Lower leg skin (tissue), 4 donors: ENCODE results near the gene BRD9. TPM values are rescaled to one million over a fixed set of nuclear protein-coding genes. Genes with fewer than 3 reads are reported as not detected.
"Not testable (repeated sequence)": the region's sequence is repeated elsewhere in the genome, so short reads cannot be mapped to it uniquely, and the experiment has no call there.

Experiments
- DNase-seq, 2 donors: peaks; one replicate each; pipeline ENCODE4 v3.0.0-alpha.2; 2019; ENCODE audit warnings: low spot score in 2 of 2
- H3K4me3 ChIP-seq: fragments of 200-600 bp; sonication (generic); 2 replicates; pipeline ENCODE4 v1.5.1; 2017; ENCODE audit warnings: mild to moderate bottlenecking, low read depth; ENCODE audit not compliant: poor library complexity, severe bottlenecking
- CTCF ChIP-seq, 3 donors: fragments of 450-650 bp; IDR thresholded peaks; one replicate each; pipeline ENCODE4 v1.5.1; 2016; ENCODE audit warnings: antibody characterized with exemption in 3 of 3, mild to moderate bottlenecking in 3 of 3, moderate library complexity in 2 of 3
- POLR2A ChIP-seq, 2 donors: fragments of 450-650 bp; IDR thresholded peaks; one replicate each; pipeline ENCODE4 v1.6.1; 2016 to 2017; ENCODE audit warnings: antibody characterized with exemption in 2 of 2, mild to moderate bottlenecking in 1 of 2, moderate library complexity in 1 of 2
- WGBS, 2 donors: methylation state at CpG; one replicate each; pipeline ENCODE4 v1.1.5; 2018; 5-methylcytosine and 5-hydroxymethylcytosine counted together
- intact Hi-C: fragments of 100-400 bp; cut with DNase I; formaldehyde crosslinking; loops from one replicate; pipeline ENCODE4 v1.15.0; 2023; ENCODE audit warnings: low total_unique reads
- total RNA-seq, 4 donors: library from RNA; depleted of rRNA; stranded (reverse); fragments of >200 nt; gene quantifications; one replicate each; pipeline ENCODE4 v1.1.0, GENCODE V29; 2016

The BRD9 gene
- total RNA-seq, 4 donors from 2014 or later, result 27.5 to 49.6 (median 28.6) TPM

- TF ChIP-seq POLR2A (IDR thresholded peaks at IDR 0.05) (no peak), CTCF (IDR thresholded peaks at IDR 0.05) (no peak)
- intact Hi-C loops, result no loop called here
- DNase-seq, result no peak
- 82 to 87% methylated on average over 32 of the region's 32 CpGs for WGBS, 2 donors
- H3K4me3 ChIP-seq, result no peak overlapping the region
Measured at GRCh38 chr5:854966-855743, 37.4 kb downstream of the BRD9 start.

GRCh38 chr5:854217-854616 is 38.4 kb downstream of the BRD9 start:
- WGBS, 2 donors, result 75 to 78% methylated on average over 13 of the region's 13 CpGs
- intact Hi-C loops, result no loop called here
- H3K4me3 ChIP-seq, result no peak overlapping the region
- TF ChIP-seq CTCF (IDR thresholded peaks at IDR 0.05), result no peak
- no peak for TF ChIP-seq POLR2A (IDR thresholded peaks at IDR 0.05)
- DNase-seq, result no peak

- intact Hi-C loops, H3K4me3 ChIP-seq, DNase-seq: not testable (repeated sequence)
- WGBS, 2 donors, result 80 to 81% methylated on average over 18 of the region's 18 CpGs
Measured at GRCh38 chr5:853416-854090, 39.0 kb downstream of the BRD9 start.

DNA sequence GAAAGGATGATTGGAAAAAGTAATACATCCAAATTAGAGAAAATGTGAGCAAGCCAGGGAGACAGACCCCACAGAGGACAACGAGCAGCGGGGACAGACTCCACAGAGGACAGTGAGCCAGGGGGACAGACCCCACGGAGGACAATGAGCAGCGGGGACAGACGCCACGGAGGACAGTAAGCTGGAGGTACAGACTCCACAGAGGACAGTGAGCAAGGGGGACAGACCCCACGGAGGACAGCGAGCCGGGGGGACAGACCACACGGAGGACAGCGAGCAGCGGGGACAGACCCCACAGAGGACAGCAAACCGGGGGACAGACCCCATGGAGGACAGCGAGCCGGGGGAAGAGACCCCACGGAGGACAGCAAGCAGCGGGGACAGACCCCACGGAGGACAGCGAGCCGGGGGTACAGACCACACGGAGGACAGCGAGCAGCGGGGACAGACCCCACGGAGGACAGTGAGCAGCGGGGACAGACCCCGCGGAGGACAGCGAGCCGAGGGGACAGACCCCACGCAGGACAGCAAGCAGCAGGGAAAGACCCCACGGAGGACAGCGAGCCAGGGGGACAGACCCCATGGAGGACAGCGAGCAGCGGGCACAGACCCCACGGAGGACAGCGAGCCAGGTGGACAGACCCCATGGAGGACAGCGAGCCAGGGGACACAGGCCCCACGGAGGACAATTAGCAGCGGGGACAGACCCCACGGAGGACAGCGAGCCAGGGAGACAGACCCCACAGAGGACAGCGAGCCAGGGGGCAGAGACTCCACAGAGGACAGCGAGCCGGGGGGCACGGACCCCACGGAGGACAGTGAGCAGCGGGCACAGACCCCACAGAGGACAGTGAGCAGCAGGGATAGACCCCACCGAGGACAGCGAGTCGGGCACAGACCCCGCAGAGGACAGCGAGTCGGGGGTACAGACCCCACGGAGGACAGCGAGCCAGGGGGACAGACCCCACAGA is 39.9 kb downstream of the BRD9 start:
- no peak overlapping the region for H3K4me3 ChIP-seq
- DNase-seq, result no peak
- intact Hi-C loops, result no loop called here
- 88 to 89% methylated on average over 55 of the region's 55 CpGs for WGBS, 2 donors
- no peak for TF ChIP-seq POLR2A (IDR thresholded peaks at IDR 0.05)
- no peak for TF ChIP-seq CTCF (IDR thresholded peaks at IDR 0.05)

DNA sequence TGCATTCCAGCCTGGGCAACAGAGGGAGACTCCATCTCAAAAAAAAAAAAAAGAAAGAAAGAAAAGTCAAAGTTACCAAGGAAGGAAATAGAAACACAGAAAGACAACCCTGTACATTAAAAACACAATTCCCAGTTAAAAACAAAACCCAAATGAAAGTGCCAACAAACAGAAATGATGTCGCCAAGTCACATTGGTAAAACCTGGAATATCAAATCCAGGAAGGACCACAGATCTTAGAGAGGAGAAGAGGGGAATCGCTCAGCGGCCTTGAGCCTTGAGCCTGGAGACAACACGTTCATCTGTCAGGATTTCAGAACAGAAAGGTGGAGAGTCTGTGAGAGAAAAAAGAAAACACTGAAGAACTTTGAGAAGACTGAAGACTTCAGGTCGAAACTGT is 40.6 kb downstream of the BRD9 start:
- WGBS, 2 donors, result 36 to 55% methylated on average over 5 of the region's 5 CpGs
- no peak for DNase-seq
- TF ChIP-seq POLR2A (IDR thresholded peaks at IDR 0.05) (no peak), CTCF (IDR thresholded peaks at IDR 0.05) (no peak)
- no peak overlapping the region for H3K4me3 ChIP-seq
- intact Hi-C loops, result no loop called here

GRCh38 chr5:851553-851952 is 41.0 kb downstream of the BRD9 start:
- intact Hi-C loops, result no loop called here
- WGBS, 2 donors, result 62 to 69% methylated on average over 16 of the region's 16 CpGs
- TF ChIP-seq POLR2A (IDR thresholded peaks at IDR 0.05) (no peak), CTCF (IDR thresholded peaks at IDR 0.05) (no peak)
- DNase-seq, result peak in 1 of 2 donors; percentile 81
- no peak overlapping the region for H3K4me3 ChIP-seq
